D721Med (cell line): ENCODE data around the gene PTCD2.

Experiments
- DNase-seq: peaks from one replicate; pipeline ENCODE4 v3.0.0; 2011; ENCODE audit warnings: low spot score; ENCODE audit not compliant: insufficient read length
- FAIRE-seq: peaks from 2 replicates; lab custom pipeline; 2011; peaks lifted over from hg19 to GRCh38; lab: Jason Lieb, UNC
- TF ChIP-seq, protein P1 (sequence below): IDR thresholded peaks from 2 replicates; pipeline ENCODE4 v1.5.1; 2012; ENCODE audit warnings: mild to moderate bottlenecking, control low read depth; ENCODE audit not compliant: insufficient read depth; ENCODE audit errors: missing control alignments

PTCD2 gene, protein sequence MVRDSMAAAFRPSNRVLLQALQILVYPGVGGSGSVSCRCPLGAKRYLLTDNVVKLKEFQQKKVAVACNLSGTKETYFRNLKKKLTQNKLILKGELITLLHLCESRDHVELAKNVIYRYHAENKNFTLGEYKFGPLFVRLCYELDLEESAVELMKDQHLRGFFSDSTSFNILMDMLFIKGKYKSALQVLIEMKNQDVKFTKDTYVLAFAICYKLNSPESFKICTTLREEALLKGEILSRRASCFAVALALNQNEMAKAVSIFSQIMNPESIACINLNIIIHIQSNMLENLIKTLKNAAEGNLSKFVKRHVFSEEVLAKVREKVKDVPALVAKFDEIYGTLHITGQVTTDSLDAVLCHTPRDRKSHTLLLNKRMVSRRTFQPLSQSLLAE

DNA sequence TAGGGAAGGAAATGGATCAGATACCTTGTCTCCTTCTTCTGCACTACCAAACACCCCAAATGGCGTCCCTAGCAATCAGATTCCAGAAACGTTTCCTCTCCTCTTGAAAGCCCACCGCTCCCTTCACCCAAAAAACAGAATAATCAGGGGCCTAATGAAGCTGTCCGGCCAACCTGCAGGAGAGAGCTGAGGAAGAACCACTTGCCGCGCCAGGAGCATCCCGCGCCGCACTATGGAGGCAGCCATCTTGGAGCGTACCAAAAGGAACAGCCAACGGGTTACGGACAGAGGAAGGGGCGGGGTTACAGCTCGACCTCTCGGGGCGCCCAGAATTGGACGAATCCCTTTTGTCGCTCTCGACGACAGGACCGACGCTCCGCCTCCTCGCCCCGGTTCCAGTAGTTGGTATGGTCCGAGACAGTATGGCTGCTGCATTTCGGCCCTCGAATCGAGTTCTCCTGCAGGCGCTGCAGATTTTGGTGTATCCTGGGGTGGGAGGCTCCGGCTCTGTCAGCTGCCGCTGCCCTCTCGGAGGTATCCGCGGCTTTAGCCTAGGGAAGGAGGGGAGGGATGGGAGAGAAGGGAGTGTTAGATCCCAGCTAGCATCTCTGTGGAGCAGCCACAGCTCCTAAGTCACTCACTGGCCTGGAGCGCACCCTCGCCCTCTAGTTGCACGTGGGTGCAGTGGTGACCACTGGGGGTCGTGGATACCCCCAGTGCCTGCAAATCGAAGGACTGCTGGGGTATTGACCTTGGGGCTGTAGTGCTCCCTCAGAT, at the start of gene PTCD2, which contains the start of gene MRPS27:
TSS of gene PTCD2 (plus strand) at position 398 of the 777 bp plus-strand sequence. CDS start at position 408, 10 bp downstream.
TSS of gene MRPS27 (minus strand) at position 265 of the 777 bp plus-strand sequence. CDS start at position 246, 19 bp downstream.
- TF ChIP-seq, protein P1, sequence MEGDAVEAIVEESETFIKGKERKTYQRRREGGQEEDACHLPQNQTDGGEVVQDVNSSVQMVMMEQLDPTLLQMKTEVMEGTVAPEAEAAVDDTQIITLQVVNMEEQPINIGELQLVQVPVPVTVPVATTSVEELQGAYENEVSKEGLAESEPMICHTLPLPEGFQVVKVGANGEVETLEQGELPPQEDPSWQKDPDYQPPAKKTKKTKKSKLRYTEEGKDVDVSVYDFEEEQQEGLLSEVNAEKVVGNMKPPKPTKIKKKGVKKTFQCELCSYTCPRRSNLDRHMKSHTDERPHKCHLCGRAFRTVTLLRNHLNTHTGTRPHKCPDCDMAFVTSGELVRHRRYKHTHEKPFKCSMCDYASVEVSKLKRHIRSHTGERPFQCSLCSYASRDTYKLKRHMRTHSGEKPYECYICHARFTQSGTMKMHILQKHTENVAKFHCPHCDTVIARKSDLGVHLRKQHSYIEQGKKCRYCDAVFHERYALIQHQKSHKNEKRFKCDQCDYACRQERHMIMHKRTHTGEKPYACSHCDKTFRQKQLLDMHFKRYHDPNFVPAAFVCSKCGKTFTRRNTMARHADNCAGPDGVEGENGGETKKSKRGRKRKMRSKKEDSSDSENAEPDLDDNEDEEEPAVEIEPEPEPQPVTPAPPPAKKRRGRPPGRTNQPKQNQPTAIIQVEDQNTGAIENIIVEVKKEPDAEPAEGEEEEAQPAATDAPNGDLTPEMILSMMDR: peak; percentile 28
- no peak for FAIRE-seq
- peak; percentile 88 for DNase-seq

DNA sequence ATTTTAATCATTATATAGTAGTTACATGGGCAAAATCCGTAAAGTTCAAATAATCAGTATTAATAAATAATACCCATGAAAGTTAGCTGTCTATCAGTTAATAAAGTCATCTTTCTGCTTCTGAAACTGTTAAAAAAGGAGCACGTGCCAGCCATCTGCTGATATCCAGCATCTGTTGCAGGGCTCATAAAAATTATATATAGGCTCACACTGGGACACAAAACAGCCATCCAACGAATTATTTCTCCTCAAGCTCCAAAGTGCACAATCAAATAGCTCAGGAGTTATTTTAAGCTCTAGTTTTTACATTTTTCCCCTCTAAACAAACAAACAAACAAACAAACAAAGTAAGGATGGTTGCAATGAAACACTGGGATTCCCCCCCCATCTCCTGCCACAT, 48.5 kb upstream of the PTCD2 start:
- TF ChIP-seq, protein P1: no peak
- DNase-seq (no peak), FAIRE-seq (no peak)

DNA sequence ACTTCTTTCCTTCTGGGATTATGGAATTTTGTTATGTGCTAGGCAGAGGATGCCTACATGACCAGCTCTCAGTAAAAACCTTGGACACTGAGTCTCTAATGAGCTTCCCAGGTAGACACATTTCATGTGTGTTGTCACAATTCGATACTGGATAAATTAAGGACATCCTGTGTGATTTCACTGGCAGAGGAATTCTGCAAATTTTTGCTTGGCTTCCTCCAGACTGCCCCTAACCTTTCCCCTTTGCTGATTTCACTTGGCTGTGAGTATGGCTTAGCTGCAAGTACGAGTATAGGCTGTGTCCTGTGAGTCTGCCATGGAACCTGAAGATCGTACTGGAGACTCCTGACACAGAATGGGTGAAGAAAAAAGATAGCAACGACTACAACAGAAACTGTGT, 47.8 kb upstream of the PTCD2 start:
- DNase-seq (no peak), FAIRE-seq (no peak)
- TF ChIP-seq, protein P1: no peak

DNA sequence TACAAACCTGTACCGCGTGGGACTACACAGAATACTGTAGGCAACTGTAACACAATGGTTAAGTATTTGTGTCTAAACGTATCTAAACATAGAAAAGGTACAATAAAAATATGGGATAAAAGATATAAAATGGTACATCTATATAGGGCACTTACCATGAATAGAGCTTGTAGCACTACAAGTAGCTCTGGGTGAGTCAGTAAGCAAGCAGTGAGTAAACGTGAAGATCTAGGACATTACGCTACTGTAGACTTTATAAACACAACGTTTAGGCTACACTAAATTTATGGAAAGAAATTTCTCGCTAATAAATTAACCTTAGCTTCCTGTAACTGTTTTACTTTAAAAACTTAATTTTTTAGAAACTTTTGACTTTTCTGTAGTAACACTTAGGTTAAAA, 46.6 kb upstream of the PTCD2 start:
- FAIRE-seq: no peak

DNA sequence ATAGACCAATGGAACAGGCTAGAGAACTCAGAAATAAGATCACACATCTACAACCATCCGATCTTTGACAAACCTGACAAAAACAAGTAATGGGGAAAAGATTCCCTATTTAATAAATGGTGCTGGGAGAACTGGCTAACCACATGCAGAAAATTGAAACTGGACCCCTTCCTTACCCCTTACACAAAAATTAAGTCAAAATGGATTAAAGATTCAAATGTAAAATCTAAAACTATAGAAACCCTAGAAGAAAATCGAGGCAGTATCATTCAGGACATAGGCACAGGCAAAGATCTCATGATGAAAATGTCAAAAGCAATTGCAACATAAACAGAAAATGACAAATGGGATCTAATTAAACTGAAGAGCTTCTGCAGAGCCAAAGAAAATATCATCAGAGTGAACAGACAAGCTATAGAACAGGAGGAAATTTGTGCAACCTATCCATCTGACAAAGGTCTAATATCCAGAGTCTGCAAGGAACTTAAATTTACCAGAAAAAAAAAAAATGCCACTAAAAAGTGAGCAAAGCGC, 43.9 kb upstream of the PTCD2 start:
- TF ChIP-seq, protein P1: no peak
- FAIRE-seq (no peak), DNase-seq (no peak)

More for the DNA sequence above, 46.6 kb upstream of the PTCD2 start:
- no peak for DNase-seq
- TF ChIP-seq, protein P1: no peak

DNA sequence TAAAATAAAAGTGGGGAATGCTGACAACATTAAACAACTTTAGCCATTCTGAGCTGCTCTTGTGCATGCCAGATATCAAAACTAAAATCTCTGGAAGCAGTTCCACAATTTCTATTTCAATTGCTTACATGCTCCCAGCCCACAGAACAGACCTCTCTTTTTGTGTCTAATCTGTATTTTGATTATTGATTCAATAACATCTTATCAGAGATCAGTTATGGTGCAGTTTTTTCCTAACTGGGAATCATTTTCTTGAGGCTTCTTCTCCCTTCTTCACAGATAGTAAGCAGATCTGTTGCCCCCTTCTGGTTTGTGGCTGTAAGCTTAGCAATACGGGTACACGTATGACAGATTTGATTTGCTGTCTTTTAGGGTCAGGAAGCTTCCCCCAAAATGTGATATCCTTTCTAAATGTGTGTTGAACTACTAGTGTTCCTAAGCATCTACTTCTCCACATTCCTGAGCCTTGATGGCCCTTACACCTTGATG, 39.5 kb upstream of the PTCD2 start:
- DNase-seq (no peak), FAIRE-seq (peak; percentile 44)
- TF ChIP-seq, protein P1: peak; percentile 57
